Subcutaneous abdominal adipose tissue (tissue), 5 donors: ENCODE data around the gene CCRL2.

Experiments
- H3K27ac ChIP-seq: one replicate; pipeline ENCODE4 v1.7.0; 2013; ENCODE audit warnings: low read depth, mild to moderate bottlenecking, inconsistent platforms, low read length, moderate library complexity
- H3K27me3 ChIP-seq, 5 donors: one replicate each; pipeline ENCODE4 v1.7.0; 2013; ENCODE audit warnings: low read length in 5 of 5, inconsistent platforms in 1 of 5; ENCODE audit not compliant: control insufficient read depth in 5 of 5, insufficient read depth in 4 of 5
- H3K36me3 ChIP-seq, 5 donors: one replicate each; pipeline ENCODE4 v1.7.0; 2013; ENCODE audit warnings: low read length in 5 of 5; ENCODE audit not compliant: control insufficient read depth in 5 of 5, insufficient read depth in 5 of 5
- H3K4me1 ChIP-seq, 5 donors: one replicate each; pipeline ENCODE4 v1.7.0; 2013; ENCODE audit warnings: low read length in 5 of 5, mild to moderate bottlenecking in 3 of 5, moderate library complexity in 1 of 5; ENCODE audit not compliant: control insufficient read depth in 5 of 5, insufficient read depth in 5 of 5
- H3K4me3 ChIP-seq, 5 donors: one replicate each; pipeline ENCODE4 v1.7.0; 2013; ENCODE audit warnings: low read length in 5 of 5, low read depth in 1 of 5
- H3K9ac ChIP-seq, 5 donors: one replicate each; pipeline ENCODE4 v1.7.0; 2013; ENCODE audit warnings: low read length in 5 of 5, mild to moderate bottlenecking in 4 of 5, moderate library complexity in 3 of 5
- H3K9me3 ChIP-seq, 5 donors: one replicate each; pipeline ENCODE4 v1.7.0; 2013; ENCODE audit warnings: low read length in 5 of 5; ENCODE audit not compliant: control insufficient read depth in 5 of 5
- donor health status: healthy.
- donor health status: healthy.
- donor health status: healthy.
- donor health status: healthy.
- donor health status: healthy.

The CCRL2 gene

GRCh38 chr3:46440531-46441294, 33.7 kb downstream of the CCRL2 start:
- Histone ChIP-seq H3K36me3 (peaks cover 0 to 59% (median 22%) of the 10 kb centered on the region in 5 donors), H3K9me3 (no peaks in the 10 kb centered on the region), H3K4me1 (no peaks in the 10 kb centered on the region), H3K27me3 (no peaks in the 10 kb centered on the region), H3K9ac (no peak overlapping the region), H3K4me3 (no peak overlapping the region), H3K27ac (no peak overlapping the region)

- H3K4me1 ChIP-seq = peaks cover 0 to 5% (median 0%) of the 10 kb centered on the region in 5 donors
- H3K4me3 ChIP-seq = no peak overlapping the region
- H3K27me3 ChIP-seq = no peaks in the 10 kb centered on the region
- H3K36me3 ChIP-seq = peaks cover 0 to 66% (median 21%) of the 10 kb centered on the region in 5 donors
- H3K27ac ChIP-seq = no peak overlapping the region
- no peak overlapping the region for H3K9ac ChIP-seq
- no peaks in the 10 kb centered on the region for H3K9me3 ChIP-seq
Observed at GRCh38 chr3:46442576-46443530, 35.8 kb downstream of the CCRL2 start.

- Histone ChIP-seq H3K27me3 (peaks cover 0 to 3% (median 3%) of the 10 kb centered on the region in 5 donors), H3K4me1 (peaks cover 0 to 5% (median 0%) of the 10 kb centered on the region in 5 donors), H3K9ac (no peak overlapping the region), H3K36me3 (peaks cover 0 to 50% (median 15%) of the 10 kb centered on the region in 5 donors), H3K9me3 (no peaks in the 10 kb centered on the region), H3K27ac (no peak overlapping the region), H3K4me3 (no peak overlapping the region)
Observed at GRCh38 chr3:46447228-46447985, 40.3 kb downstream of the CCRL2 start.

DNA sequence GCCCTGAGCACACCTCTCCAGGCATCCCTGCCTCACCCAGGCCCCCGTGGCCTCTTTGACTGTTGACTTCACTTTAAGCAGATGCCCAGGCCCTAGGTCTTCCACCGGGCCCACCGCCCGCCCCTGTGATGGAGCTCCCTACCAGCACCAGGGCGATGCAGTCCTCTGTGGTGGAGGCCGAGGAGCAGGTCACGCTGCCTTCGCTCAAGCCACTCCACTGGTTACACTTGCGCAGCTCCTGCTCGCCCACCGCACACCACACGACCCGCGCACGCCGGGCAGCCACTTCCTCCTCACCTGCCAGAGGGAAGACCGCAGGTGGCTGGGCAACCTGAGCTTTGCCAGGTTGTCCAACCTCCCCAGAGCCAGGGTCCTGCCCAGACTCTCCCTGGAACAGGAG, 41.7 kb downstream of the CCRL2 start:
- Histone ChIP-seq H3K36me3 (peaks cover 0 to 44% (median 10%) of the 10 kb centered on the region in 5 donors), H3K27ac (no peak overlapping the region), H3K4me1 (peaks cover 0 to 5% (median 0%) of the 10 kb centered on the region in 5 donors)

GRCh38 chr3:46449755-46450552, 42.9 kb downstream of the CCRL2 start:
- Histone ChIP-seq H3K9ac (no peak overlapping the region), H3K36me3 (peaks cover 0 to 42% (median 4%) of the 10 kb centered on the region in 5 donors), H3K4me3 (no peak overlapping the region), H3K27me3 (peaks cover 0 to 3% (median 3%) of the 10 kb centered on the region in 5 donors), H3K9me3 (no peaks in the 10 kb centered on the region), H3K27ac (no peak overlapping the region), H3K4me1 (peaks cover 0 to 5% (median 0%) of the 10 kb centered on the region in 5 donors)

More for the DNA sequence above, 41.7 kb downstream of the CCRL2 start:
- Histone ChIP-seq H3K9me3 (no peaks in the 10 kb centered on the region), H3K4me3 (no peak overlapping the region), H3K9ac (no peak overlapping the region), H3K27me3 (peaks cover 0 to 3% (median 3%) of the 10 kb centered on the region in 5 donors)

GRCh38 chr3:46453526-46454208, 46.6 kb downstream of the CCRL2 start:
- no peaks in the 10 kb centered on the region for H3K4me1 ChIP-seq
- no peak overlapping the region for H3K27ac ChIP-seq
- H3K4me3 ChIP-seq = no peak overlapping the region
- H3K9me3 ChIP-seq = no peaks in the 10 kb centered on the region
- H3K9ac ChIP-seq = no peak overlapping the region
- H3K27me3 ChIP-seq = peaks cover 0 to 5% (median 3%) of the 10 kb centered on the region in 5 donors
- H3K36me3 ChIP-seq = peaks cover 0 to 31% (median 11%) of the 10 kb centered on the region in 5 donors

DNA sequence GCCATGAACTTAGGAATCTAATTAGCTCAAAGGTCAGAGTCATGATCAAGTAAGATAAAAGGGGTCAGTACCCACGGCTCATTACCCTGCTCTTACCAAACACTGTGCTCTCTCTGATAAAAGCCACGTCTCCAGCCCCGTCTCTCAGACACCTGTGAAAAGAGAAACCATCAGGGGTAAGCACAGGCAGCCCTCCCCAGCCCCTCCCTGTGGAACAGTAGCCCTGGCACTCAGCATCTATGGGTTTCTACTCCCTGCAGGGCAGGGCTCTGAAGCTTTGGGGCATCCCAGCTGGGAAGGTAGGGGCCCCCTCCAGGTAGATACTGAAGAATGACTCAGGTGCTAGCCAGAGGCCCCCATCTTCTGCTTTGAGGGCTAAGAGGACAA, 47.1 kb downstream of the CCRL2 start:
- peaks cover 0 to 29% (median 11%) of the 10 kb centered on the region in 5 donors for H3K36me3 ChIP-seq
- no peak overlapping the region for H3K9ac ChIP-seq
- H3K9me3 ChIP-seq = no peaks in the 10 kb centered on the region
- no peak overlapping the region for H3K4me3 ChIP-seq
- no peaks in the 10 kb centered on the region for H3K4me1 ChIP-seq
- peaks cover 0 to 5% (median 3%) of the 10 kb centered on the region in 5 donors for H3K27me3 ChIP-seq
- no peak overlapping the region for H3K27ac ChIP-seq

GRCh38 chr3:46454606-46455005, 47.5 kb downstream of the CCRL2 start:
- no peak overlapping the region for H3K9ac ChIP-seq
- H3K4me1 ChIP-seq = no peaks in the 10 kb centered on the region
- H3K27ac ChIP-seq = no peak overlapping the region
- no peaks in the 10 kb centered on the region for H3K9me3 ChIP-seq
- peaks cover 0 to 29% (median 11%) of the 10 kb centered on the region in 5 donors for H3K36me3 ChIP-seq
- peaks cover 0 to 5% (median 3%) of the 10 kb centered on the region in 5 donors for H3K27me3 ChIP-seq
- H3K4me3 ChIP-seq = no peak overlapping the region
